ENCODE results near the gene MYO10. TPM values are rescaled to one million over a fixed set of nuclear protein-coding genes. Genes with fewer than 3 reads are reported as not detected.

The MYO10 gene
- polyA plus RNA-seq, 3 donors, result 0.23 to 1.1 (median 0.35) TPM

- no peaks in the 10 kb centered on the region for H3K27me3 ChIP-seq (ENCODE audit: control insufficient read depth in 2 of 2, insufficient read depth in 2 of 2, low read length in 2 of 2)
- no peak overlapping the region for H3K27ac Mint-ChIP-seq
- no peak overlapping the region for H2AFZ ChIP-seq (ENCODE audit: insufficient read depth, low read depth, low read length, poor library complexity, severe bottlenecking)
- H3K36me3 Mint-ChIP-seq, result no peaks in the 10 kb centered on the region
- H3K9me3 ChIP-seq (replicated peaks in 1 of 2; ENCODE audit: control insufficient read depth in 1 of 2, insufficient read depth in 1 of 2, low read length in 2 of 2), result no peaks in the 10 kb centered on the region
- H3K36me3 ChIP-seq (replicated peaks in 1 of 2; ENCODE audit: control insufficient read depth in 1 of 2, insufficient read depth in 2 of 2, low read length in 2 of 2), result no peaks in the 10 kb centered on the region
- TF ChIP-seq CTCF (IDR thresholded peaks at IDR 0.05), result no peak
- peaks cover 0 to 2% (median 0%) of the 10 kb centered on the region in 7 donors for H3K9me3 Mint-ChIP-seq
- H3K79me2 ChIP-seq (ENCODE audit: insufficient read depth, low read length), result no peaks in the 10 kb centered on the region
- H3K4me2 ChIP-seq (replicated peaks; ENCODE audit: extremely low read depth, low read length, poor library complexity, severe bottlenecking), result no peak overlapping the region
- no peak for DNase-seq
- no peak overlapping the region for H3K9ac ChIP-seq (ENCODE audit: insufficient read depth, low read length, poor library complexity, severe bottlenecking)
- WGBS (ENCODE audit: insufficient coverage), result 98% methylated on average over 4 of the region's 6 CpGs
- H3K4me1 ChIP-seq (ENCODE audit: control insufficient read depth in 1 of 2, insufficient read depth in 2 of 2, low read length in 2 of 2), result no peaks in the 10 kb centered on the region
- no peak overlapping the region for H3K4me3 Mint-ChIP-seq
- no peaks in the 10 kb centered on the region for H3K4me1 Mint-ChIP-seq
- no peaks in the 10 kb centered on the region for H4K20me1 ChIP-seq (ENCODE audit: insufficient read depth, low read length)
- peaks cover 2 to 8% (median 8%) of the 10 kb centered on the region in 3 donors for H3K27me3 Mint-ChIP-seq (ENCODE audit: low read depth in 3 of 3)
- no peak overlapping the region for H3K4me3 ChIP-seq (replicated peaks in 1 of 3; ENCODE audit: low read depth in 2 of 3, low read length in 3 of 3)
- no peak overlapping the region for H3K27ac ChIP-seq (ENCODE audit: low read depth in 1 of 2, low read length in 2 of 2)
- intact Hi-C loops (cut with micrococcal nuclease), result no loop called here
Observed at GRCh38 chr5:16897800-16898199, 38.3 kb downstream of the MYO10 start.

- no peak for TF ChIP-seq CTCF (IDR thresholded peaks at IDR 0.05)
- Mint-ChIP-seq H3K36me3 (no peaks in the 10 kb centered on the region), H3K4me1 (no peaks in the 10 kb centered on the region), H3K4me3 (no peak overlapping the region), H3K27ac (no peak overlapping the region), H3K27me3 (ENCODE audit: low read depth in 3 of 3) (peaks cover 2 to 8% (median 8%) of the 10 kb centered on the region in 3 donors), H3K9me3 (peaks cover 0 to 2% (median 0%) of the 10 kb centered on the region in 7 donors)
- Histone ChIP-seq H3K4me2 (replicated peaks; ENCODE audit: extremely low read depth, low read length, poor library complexity, severe bottlenecking) (no peak overlapping the region), H3K9me3 (replicated peaks in 1 of 2; ENCODE audit: control insufficient read depth in 1 of 2, insufficient read depth in 1 of 2, low read length in 2 of 2) (no peaks in the 10 kb centered on the region), H2AFZ (ENCODE audit: insufficient read depth, low read depth, low read length, poor library complexity, severe bottlenecking) (no peak overlapping the region), H3K4me3 (replicated peaks in 1 of 3; ENCODE audit: low read depth in 2 of 3, low read length in 3 of 3) (no peak overlapping the region), H3K27ac (ENCODE audit: low read depth in 1 of 2, low read length in 2 of 2) (no peak overlapping the region), H3K9ac (ENCODE audit: insufficient read depth, low read length, poor library complexity, severe bottlenecking) (no peak overlapping the region), H3K79me2 (ENCODE audit: insufficient read depth, low read length) (no peaks in the 10 kb centered on the region), H3K36me3 (replicated peaks in 1 of 2; ENCODE audit: control insufficient read depth in 1 of 2, insufficient read depth in 2 of 2, low read length in 2 of 2) (no peaks in the 10 kb centered on the region), H3K4me1 (ENCODE audit: control insufficient read depth in 1 of 2, insufficient read depth in 2 of 2, low read length in 2 of 2) (no peaks in the 10 kb centered on the region), H3K27me3 (ENCODE audit: control insufficient read depth in 2 of 2, insufficient read depth in 2 of 2, low read length in 2 of 2) (no peaks in the 10 kb centered on the region), H4K20me1 (ENCODE audit: insufficient read depth, low read length) (no peaks in the 10 kb centered on the region)
- intact Hi-C loops (cut with micrococcal nuclease), result no loop called here
- 5% methylated on average over 6 of the region's 7 CpGs for WGBS (ENCODE audit: insufficient coverage)
- no peak for DNase-seq
Observed at GRCh38 chr5:16897284-16897704, 38.8 kb downstream of the MYO10 start.
